ENCODE results near the gene ZNF808.
A peak's percentile ranks its signal among the peaks of the same experiment; 100 is the strongest.
"Not testable (repeated sequence)": the region's sequence is repeated elsewhere in the genome, so short reads cannot be mapped to it uniquely, and the experiment has no call there.

The ZNF808 gene

DNA sequence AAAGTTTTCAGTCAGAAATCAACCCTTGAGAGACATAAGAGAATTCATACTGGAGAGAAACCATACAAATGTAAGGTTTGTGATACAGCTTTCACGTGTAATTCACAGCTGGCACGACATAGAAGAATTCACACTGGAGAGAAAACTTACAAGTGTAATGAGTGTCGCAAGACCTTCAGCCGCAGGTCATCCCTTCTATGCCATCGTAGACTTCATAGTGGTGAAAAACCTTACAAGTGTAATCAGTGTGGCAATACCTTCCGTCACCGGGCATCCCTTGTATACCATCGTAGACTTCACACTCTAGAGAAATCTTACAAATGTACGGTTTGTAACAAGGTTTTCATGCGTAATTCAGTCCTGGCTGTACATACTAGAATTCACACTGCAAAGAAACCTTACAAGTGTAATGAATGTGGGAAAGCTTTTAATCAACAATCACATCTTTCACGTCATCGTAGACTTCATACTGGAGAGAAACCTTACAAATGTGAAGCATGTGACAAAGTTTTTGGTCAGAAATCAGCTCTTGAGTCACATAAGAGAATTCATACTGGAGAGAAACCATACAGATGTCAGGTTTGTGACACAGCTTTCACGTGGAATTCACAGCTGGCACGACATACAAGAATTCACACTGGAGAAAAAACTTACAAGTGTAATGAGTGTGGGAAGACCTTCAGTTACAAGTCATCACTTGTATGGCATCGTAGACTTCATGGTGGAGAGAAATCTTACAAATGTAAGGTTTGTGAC is 26.9 kb downstream of the ZNF808 start:
- Mint-ChIP-seq H3K9me3 (peaks cover 91% of the 10 kb centered on the region), H3K36me3 (ENCODE audit: low read depth) (peaks cover 97% of the 10 kb centered on the region), H3K4me1 (ENCODE audit: low read depth) (no peaks in the 10 kb centered on the region), H3K27ac (no peak overlapping the region), H3K4me3 (no peak overlapping the region), H3K27me3 (no peaks in the 10 kb centered on the region)
- intact Hi-C loops (cut with micrococcal nuclease) = no loop called here

DNA sequence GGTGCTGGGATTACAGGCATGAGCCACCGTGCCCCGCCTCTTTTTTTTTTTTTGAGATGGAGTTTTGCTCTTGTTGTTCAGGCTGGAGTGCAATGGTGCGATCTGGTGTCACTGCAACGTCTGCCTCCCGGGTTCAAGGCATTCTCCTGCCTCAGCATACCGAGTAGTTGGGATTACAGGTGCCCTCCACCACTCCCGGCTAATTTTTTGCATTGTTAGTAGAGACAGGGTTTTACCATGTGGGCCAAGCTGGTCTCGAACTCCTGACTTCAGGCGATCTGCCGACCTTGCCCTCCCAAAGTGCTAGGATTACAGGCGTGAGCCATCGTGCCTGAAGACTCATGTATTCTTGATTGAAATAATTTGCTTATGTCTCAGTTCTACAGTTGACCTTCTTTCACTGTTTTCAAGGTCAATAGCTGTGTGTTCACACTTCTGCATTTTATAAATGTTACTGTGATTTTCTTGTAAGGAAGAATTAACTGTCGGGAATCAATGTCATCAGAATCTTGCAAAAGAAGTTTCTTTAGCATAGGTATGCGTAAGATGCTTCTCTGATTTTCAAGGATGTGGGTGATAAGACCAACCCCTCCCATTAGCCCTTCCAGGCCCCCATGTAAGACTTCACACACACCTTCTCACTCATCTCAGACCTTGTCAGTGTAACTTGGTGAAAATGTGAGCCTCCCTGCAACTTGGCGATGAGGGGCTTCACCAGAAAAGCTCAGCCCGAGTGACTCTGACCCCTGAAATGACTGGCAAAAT is 29.9 kb downstream of the ZNF808 start:
- intact Hi-C loops (cut with micrococcal nuclease) = no loop called here
- Mint-ChIP-seq H3K9me3 (peaks cover 92% of the 10 kb centered on the region), H3K36me3 (ENCODE audit: low read depth) (peaks cover 97% of the 10 kb centered on the region), H3K27me3 (no peaks in the 10 kb centered on the region), H3K4me3 (no peak overlapping the region), H3K4me1 (ENCODE audit: low read depth) (no peaks in the 10 kb centered on the region), H3K27ac (no peak overlapping the region)

DNA sequence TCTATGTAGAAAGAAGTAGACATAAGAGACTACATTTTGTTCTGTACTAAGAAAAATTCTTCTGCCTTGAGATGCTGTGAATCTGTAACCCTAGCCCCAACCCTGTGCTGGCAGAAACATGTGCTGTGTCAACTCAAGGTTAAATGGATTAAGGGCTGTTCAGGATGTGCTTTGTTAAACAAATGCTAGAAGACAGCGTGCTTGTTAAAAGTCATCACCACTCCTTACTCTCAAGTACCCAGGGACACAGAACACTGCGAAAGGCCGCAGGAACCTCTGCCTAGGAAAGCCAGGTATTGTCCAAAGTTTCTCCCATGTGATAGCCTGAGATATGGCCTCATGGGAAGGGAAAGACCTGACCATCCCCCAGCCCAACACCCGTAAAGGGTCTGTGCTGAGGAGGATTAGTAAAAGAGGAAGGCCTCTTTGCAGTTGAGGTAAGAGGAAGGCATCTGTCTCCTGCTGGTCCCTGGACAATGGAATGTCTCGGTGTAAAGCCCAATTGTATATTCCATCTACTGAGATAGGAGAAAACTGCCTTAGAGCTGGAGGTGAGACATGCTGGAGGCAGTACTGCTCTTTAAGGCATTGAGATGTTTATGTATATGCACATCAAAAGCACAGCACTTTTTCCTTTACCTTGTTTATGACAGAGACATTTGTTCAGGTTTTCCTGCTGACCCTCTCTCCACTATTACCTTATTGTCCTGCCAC is 31.4 kb downstream of the ZNF808 start:
- H3K27ac Mint-ChIP-seq; H3K4me1 Mint-ChIP-seq (ENCODE audit: low read depth); intact Hi-C loops (cut with micrococcal nuclease); H3K4me3 Mint-ChIP-seq; H3K27me3 Mint-ChIP-seq: not testable (repeated sequence)
- peaks cover 97% of the 10 kb centered on the region for H3K36me3 Mint-ChIP-seq (ENCODE audit: low read depth)
- H3K9me3 Mint-ChIP-seq = peaks cover 92% of the 10 kb centered on the region

DNA sequence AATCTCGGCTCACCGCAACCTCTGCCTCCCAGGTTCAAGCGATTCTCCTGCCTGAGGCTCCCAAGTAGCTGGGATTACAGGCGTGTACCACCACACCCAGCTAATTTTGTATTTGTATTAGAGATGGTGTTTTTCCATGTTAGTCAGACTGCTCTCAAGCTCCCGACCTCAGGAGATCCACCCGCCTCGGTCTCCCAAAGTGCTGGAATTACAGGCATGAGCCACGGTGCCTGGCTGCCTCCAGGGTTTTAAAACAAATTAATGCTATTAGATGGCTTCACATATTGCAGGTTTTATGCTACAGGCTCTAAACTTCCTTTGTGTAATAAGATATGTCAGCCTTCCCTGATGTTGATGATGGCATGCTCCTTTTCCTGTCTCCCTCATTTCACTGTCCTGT is 34.1 kb downstream of the ZNF808 start:
- intact Hi-C loops (cut with micrococcal nuclease); H3K27ac Mint-ChIP-seq; H3K4me3 Mint-ChIP-seq; H3K27me3 Mint-ChIP-seq; H3K4me1 Mint-ChIP-seq (ENCODE audit: low read depth): not testable (repeated sequence)
- peaks cover 95% of the 10 kb centered on the region for H3K9me3 Mint-ChIP-seq
- peaks cover 90% of the 10 kb centered on the region for H3K36me3 Mint-ChIP-seq (ENCODE audit: low read depth)

DNA sequence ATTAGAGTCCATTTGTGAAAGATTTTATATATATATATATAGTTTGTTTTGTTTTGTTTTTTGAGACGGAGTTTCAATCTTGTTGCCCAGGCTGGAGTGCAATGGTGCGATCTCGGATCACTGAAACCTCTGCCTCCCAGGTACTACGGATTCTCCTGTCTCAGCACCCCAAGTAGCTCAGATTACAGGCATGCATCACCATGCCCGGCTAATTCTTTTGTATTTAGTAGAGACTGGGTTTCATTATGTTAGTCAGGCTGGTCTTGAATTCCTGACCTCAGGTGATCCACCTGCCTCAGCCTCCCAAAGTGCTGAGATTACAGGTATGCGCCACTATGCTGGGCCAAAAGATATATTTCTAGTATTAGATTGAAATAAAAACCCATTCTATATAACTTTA is 38.7 kb downstream of the ZNF808 start:
- intact Hi-C loops (cut with micrococcal nuclease) = no loop called here
- H3K27me3 Mint-ChIP-seq = no peaks in the 10 kb centered on the region
- peaks cover 57% of the 10 kb centered on the region for H3K36me3 Mint-ChIP-seq (ENCODE audit: low read depth)
- H3K4me3 Mint-ChIP-seq = no peak overlapping the region
- peaks cover 83% of the 10 kb centered on the region for H3K9me3 Mint-ChIP-seq
- H3K27ac Mint-ChIP-seq = no peak overlapping the region
- H3K4me1 Mint-ChIP-seq (ENCODE audit: low read depth) = peaks cover 9% of the 10 kb centered on the region

DNA sequence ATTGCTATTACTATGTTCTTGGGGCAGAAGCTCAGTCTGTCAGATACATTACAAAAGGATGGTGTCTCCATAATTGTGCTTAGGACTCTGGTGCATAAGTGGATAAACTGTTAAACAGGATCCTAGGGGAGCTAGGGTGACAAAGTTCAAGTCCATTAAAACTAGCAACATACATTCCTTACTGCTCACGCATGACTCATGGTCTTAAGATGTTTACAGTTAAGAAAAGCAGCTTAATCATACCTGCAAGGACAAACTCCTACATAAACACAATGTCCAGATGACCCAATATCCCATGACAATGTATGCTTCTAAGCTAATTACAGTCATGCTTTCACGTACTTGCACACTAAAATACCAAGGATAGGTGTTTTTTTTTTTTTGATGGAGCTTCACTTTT is 39.1 kb downstream of the ZNF808 start:
- Mint-ChIP-seq H3K36me3 (ENCODE audit: low read depth) (peaks cover 57% of the 10 kb centered on the region), H3K4me1 (ENCODE audit: low read depth) (peaks cover 14% of the 10 kb centered on the region), H3K9me3 (peaks cover 83% of the 10 kb centered on the region), H3K27me3 (no peaks in the 10 kb centered on the region), H3K27ac (no peak overlapping the region), H3K4me3 (no peak overlapping the region)
- intact Hi-C loops (cut with micrococcal nuclease) = no loop called here

DNA sequence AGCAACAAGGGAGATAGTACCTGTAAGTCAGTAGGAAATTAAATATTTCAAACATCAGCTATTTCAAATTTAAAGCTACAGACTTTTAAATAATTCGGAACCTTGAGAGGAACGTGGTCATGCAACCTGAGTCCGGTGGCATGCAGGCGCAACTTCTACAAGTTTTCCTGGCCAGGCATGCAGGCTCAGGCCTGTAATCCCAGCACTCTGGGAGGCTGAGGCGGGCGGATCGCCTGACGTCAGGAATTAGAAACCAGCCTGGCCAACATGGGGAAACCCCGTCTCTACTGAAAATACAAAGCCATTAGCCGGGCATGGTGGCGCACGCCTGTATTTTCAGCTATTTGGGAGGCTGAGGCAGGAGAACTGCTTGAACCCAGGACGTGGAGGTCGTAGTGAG is 40.5 kb downstream of the ZNF808 start:
- Mint-ChIP-seq H3K27me3 (no peaks in the 10 kb centered on the region), H3K4me3 (no peak overlapping the region), H3K4me1 (ENCODE audit: low read depth) (peaks cover 23% of the 10 kb centered on the region), H3K36me3 (ENCODE audit: low read depth) (peaks cover 57% of the 10 kb centered on the region), H3K27ac (no peak overlapping the region), H3K9me3 (peaks cover 83% of the 10 kb centered on the region)
- intact Hi-C loops (cut with micrococcal nuclease) = no loop called here

DNA sequence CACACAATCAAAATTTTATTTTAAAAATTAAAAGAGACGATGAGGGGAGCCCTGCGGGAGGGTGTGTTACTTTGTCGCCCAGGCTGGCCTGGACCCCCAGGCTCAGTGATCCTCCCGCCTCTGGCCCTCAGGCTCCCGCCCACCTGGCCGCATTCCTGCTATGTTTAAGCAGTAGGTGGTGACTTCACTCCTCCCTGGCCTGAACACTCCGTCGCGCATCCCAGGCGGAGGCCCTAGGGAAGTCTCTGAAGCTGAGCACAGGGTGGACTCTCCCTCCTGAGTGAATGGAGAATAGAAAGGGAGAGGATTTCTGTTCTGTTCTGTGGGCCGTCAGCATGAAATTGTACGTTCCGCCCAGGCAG is 42.2 kb downstream of the ZNF808 start:
- H3K27me3 Mint-ChIP-seq; intact Hi-C loops (cut with micrococcal nuclease): not testable (repeated sequence)
- peaks cover 83% of the 10 kb centered on the region for H3K9me3 Mint-ChIP-seq
- peaks cover 25% of the 10 kb centered on the region for H3K4me1 Mint-ChIP-seq (ENCODE audit: low read depth)
- H3K4me3 Mint-ChIP-seq = peak overlapping the region; percentile 87
- H3K36me3 Mint-ChIP-seq (ENCODE audit: low read depth) = peaks cover 57% of the 10 kb centered on the region
- H3K27ac Mint-ChIP-seq = peak overlapping the region; percentile 94

DNA sequence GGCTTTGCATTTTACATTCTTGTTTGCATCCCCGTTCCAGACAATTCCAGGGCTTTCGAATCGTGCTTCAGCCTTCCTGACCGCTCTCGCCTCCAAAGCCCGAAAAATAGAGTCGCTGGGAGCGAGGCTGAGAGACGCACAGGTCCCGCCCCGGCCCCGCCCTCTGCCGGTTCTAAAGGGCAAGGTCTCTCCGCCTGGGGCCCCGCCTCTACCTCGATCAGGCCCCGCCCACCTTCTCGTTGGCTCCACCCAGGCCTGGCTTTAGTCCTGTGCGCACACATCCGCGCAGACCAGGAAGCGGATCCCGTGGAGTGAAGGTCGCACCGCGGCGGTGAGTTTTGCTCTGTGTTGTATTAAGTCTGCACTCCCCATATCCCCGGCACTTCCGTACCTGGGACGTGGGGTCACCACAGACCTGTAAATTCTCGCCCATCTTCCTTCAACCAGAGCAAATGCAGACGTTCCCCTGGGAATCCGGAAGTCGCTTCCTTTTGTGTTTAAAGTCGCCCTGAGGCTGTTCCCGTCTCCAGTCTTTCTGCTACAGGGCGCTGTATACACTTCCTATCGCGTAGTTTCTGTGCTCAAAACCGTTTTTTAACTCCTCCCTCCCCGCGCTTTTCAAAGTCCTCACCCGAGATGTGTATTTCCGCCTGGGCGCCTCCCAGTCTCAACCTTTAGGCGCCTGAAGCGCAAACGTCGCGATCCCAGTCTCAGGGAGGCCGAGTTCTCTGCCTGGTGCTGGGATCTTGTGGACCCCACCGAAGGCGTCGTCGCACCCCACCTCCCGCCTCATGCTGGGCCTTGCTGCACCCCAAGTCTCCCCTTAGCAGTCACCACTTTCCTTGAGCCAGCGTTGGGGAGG is 42.8 kb downstream of the ZNF808 start, which contains the start of gene ZNF701:
TSS of gene ZNF701 (plus strand) at position 288 of the 862 bp plus-strand sequence. CDS start 3,861 bp downstream, outside the sequence.
- H3K27me3 Mint-ChIP-seq = no peaks in the 10 kb centered on the region
- H3K27ac Mint-ChIP-seq = peak within 1 kb of the TSS; percentile 94
- intact Hi-C loops (cut with micrococcal nuclease) = loop anchor here (2.0 to 5.0 kb wide), 2 partner anchors 31 to 43 kb away; partner anchors contain the start of gene ZNF808
- peaks cover 78% of the 10 kb centered on the region for H3K9me3 Mint-ChIP-seq
- peaks cover 25% of the 10 kb centered on the region for H3K4me1 Mint-ChIP-seq (ENCODE audit: low read depth)
- peak within 1 kb of the TSS; percentile 87 for H3K4me3 Mint-ChIP-seq
- peaks cover 60% of the 10 kb centered on the region for H3K36me3 Mint-ChIP-seq (ENCODE audit: low read depth)

DNA sequence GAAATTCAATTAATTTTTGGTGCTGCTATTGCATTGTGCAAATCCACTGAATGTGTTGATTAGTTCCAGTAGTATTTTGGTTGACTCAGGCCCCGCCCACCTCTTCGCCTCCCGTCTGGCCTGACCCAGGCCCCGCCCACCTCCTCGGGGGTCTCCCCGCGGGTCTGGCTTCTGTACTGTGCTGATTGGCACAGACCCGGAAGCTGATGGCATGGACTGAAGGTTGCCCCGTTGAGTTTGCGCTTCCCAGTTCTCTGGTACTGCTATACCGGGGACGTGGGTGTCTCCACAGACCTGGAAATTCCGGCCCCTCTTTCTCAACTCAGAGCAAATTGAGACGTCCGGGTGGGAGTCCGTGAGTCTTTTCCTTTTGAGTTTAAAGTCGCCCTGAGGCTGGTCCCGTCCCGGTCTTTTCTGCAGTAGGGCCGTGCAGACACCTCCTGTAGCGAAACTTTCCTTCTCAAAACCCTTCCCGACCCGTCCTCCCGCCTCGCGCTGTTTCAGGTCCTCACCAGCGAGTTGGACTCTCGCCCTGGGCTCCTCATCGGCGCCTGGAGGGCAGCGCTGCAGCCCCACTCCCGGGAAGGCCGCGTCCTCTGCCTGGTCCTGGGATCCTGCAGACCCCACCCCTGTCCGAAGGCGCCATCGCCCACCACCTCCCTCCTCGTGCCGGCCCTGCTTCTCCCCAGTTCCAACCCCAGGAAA is 57.4 kb downstream of the ZNF808 start:
- Mint-ChIP-seq H3K27ac (no peak overlapping the region), H3K4me3 (no peak overlapping the region)

DNA sequence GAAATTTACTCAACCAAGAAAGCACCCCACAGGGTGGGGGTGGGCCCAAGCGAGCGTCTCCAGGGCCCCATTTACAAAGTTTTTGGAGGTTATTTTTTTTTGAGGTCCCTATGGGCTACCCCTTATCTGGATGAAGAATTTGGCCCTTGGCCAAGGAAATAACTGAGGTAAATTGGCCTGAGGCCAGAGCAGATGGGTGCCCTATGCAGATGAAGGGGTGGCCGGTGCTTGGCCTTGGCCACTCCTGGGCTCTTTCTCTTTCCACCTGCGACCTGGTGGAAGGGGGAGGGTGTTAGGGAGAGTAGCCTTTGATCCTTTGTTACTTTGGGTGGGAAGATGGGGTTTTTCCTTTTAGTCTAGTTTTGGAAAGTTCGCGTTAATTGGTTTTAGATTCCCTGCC is 58.1 kb downstream of the ZNF808 start:
- H3K36me3 Mint-ChIP-seq (ENCODE audit: low read depth) = peaks cover 89% of the 10 kb centered on the region
- no peaks in the 10 kb centered on the region for H3K4me1 Mint-ChIP-seq (ENCODE audit: low read depth)
- H3K4me3 Mint-ChIP-seq = no peak overlapping the region
- no peaks in the 10 kb centered on the region for H3K27me3 Mint-ChIP-seq
- H3K27ac Mint-ChIP-seq = no peak overlapping the region
- intact Hi-C loops (cut with micrococcal nuclease) = no loop called here
- peaks cover 82% of the 10 kb centered on the region for H3K9me3 Mint-ChIP-seq

More for the DNA sequence above, 57.4 kb downstream of the ZNF808 start:
- Mint-ChIP-seq H3K27me3 (no peaks in the 10 kb centered on the region), H3K4me1 (ENCODE audit: low read depth) (no peaks in the 10 kb centered on the region), H3K36me3 (ENCODE audit: low read depth) (peaks cover 89% of the 10 kb centered on the region), H3K9me3 (peaks cover 75% of the 10 kb centered on the region)
- intact Hi-C loops (cut with micrococcal nuclease) = no loop called here

DNA sequence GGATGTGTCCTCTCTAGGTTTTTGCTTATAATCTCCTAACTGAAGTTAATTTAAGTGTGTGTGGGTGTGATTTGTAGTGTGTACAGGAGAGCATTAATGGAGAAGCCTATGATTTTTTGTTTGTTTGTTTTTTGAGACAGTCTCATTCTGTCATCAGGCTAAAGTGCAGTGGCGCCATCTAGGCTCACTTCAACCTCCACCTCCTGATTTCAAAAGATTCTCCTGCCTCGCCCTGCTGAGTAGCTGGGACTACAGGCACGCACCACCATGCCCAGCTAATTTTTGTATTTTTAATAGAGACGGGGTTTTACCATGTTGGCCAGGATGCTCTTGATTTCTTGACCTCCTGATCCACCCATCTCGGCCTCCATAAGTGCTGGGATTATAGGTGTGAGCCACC is 63.3 kb downstream of the ZNF808 start:
- Mint-ChIP-seq H3K27ac (no peak overlapping the region), H3K27me3 (no peaks in the 10 kb centered on the region), H3K4me1 (ENCODE audit: low read depth) (no peaks in the 10 kb centered on the region), H3K9me3 (peaks cover 73% of the 10 kb centered on the region), H3K36me3 (ENCODE audit: low read depth) (peaks cover 92% of the 10 kb centered on the region), H3K4me3 (no peak overlapping the region)
- intact Hi-C loops (cut with micrococcal nuclease) = no loop called here

DNA sequence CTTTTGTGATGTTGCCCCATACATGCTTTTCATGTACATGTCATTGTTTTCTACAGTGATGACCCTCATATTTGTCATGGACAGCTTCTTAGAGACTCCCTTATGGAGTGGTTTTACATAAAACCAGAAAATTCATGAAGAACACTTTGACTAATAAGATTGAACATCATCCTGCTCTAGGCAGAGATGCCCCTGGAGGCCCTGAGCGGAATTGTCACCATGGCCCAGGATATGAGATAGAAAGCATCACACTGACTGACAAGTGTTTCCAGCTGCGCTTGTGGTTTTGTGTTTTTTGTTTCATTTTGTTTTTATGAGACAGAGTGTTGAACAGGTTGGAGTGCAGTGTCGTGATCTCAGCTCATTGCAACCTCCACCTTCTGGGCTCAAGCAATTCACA is 64.8 kb downstream of the ZNF808 start:
- Mint-ChIP-seq H3K9me3 (peaks cover 74% of the 10 kb centered on the region), H3K27me3 (no peaks in the 10 kb centered on the region), H3K27ac (no peak overlapping the region), H3K36me3 (ENCODE audit: low read depth) (peaks cover 96% of the 10 kb centered on the region), H3K4me1 (ENCODE audit: low read depth) (no peaks in the 10 kb centered on the region), H3K4me3 (no peak overlapping the region)
- intact Hi-C loops (cut with micrococcal nuclease) = no loop called here

All from dendritic cell treated with granulocyte-macrophage colony-stimulating factor and Interleukin-4, amounts not matched to agents 40 ng/mL and 50 ng/mL, for 4 days (primary cell).